Fibroblast of peridontal ligament (primary cell): ENCODE data around the gene NAPA.
"Not testable (repeated sequence)": the region's sequence is repeated elsewhere in the genome, so short reads cannot be mapped to it uniquely, and the experiment has no call there.

Source experiments
- DNase-seq: peaks from one replicate; pipeline ENCODE4 v3.0.0-alpha.2; 2010; ENCODE audit errors: extremely low read depth

NAPA gene

GRCh38 chr19:47486220-47486619 lies 28.6 kb downstream of the NAPA start:
- DNase-seq: not testable (repeated sequence)

GRCh38 chr19:47485210-47485609 lies 29.7 kb downstream of the NAPA start:
- no peak for DNase-seq

DNA sequence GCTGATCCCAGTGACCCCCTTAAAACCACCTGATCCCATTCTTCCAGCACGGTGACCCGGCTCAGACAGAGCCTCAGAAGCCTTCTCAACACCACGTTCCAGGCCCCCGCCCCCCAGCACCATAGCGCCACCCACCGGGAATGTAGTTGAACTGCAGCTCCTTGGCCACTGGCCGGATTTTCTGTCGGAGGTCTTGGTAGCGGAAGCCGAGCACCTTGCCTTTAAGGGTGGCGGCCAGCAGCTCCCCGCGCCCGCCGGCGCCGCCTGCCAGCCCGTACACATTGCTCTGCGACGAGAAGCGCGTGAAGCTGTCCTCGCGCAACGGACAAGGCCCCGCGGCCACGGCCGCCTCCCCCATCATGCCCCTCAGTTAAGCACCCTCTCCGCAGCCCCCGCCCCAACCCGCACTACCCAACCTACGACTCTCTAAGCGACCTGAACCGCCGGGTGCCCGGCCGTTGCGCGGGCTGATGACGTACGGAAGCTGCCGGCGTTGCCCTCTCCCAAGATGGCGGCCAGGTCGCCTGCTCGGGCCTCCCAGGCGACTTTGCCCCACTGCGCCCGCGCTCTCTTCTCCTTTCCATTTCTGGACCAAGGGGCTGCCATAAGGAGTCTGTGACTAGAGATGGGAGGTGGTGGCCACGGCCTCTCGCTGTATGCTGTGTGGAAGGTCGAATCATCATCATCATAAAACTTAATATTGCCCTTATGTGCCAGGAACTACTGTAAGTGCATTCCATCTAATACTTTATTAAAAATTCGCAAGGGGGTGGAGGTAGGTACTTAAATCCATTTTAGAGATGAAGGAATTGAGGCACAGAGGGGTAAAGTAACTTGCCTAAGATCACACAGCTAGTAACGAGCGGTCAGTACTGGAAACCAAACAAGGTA lies 30.8 kb downstream of the NAPA start, which contains the start of gene KPTN:
TSS of gene KPTN (minus strand) at position 420 of the 891 bp plus-strand sequence. CDS start at position 361, 59 bp downstream.
- peak; percentile 89 for DNase-seq

- no peak for DNase-seq
Measured at GRCh38 chr19:47483200-47483599, 31.7 kb downstream of the NAPA start.

- no peak for DNase-seq
Measured at GRCh38 chr19:47481460-47482052, 33.3 kb downstream of the NAPA start.

GRCh38 chr19:47480658-47481057 lies 34.2 kb downstream of the NAPA start:
- DNase-seq: no peak

GRCh38 chr19:47479701-47480503 lies 35.0 kb downstream of the NAPA start:
- no peak for DNase-seq

DNA sequence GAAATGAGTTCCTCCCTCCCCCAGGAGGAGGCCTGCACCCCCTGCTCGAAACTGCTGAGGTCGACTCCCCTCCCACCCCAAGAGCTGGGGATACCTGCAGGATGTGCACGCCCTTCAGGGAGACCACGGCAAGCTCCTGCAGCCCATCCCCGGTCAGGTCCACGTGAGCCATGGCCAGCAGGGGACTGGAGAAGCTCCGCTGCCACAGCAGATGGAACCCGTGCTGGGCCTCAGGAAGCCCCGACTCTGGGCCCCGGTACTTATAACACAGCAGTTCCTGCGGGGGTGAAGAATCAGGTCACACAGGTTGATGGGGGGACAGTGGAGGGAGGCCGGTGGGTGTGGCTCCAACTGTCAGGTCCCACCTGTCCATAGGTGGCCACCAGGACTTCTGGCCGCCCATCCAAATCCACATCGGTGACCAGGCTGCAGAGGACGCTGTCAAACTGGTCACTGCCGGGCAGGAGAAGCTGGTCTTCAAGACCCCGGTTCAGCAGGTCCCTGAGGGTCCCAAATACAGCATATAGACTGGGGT lies 38.4 kb downstream of the NAPA start:
- DNase-seq: no peak

DNA sequence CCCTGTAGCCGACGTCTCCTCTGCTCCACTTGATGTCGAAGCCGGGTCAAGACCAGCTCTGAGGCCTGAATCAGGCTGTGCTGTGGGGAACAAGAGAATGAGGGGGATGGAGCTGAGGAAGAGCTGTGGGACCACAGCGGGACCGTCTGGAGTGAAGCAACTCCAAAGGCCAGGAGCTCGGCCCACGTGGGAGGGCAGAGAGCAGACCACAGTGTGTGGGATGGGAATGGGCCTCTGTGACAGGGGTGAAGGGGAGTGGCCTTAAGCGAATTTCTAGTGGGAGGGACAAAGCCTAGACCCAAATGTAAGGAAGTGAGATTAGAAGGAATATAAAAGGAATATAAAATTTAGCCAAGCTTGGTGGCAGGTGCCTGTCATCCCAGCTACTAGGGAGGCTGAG lies 39.4 kb downstream of the NAPA start:
- no peak for DNase-seq

DNA sequence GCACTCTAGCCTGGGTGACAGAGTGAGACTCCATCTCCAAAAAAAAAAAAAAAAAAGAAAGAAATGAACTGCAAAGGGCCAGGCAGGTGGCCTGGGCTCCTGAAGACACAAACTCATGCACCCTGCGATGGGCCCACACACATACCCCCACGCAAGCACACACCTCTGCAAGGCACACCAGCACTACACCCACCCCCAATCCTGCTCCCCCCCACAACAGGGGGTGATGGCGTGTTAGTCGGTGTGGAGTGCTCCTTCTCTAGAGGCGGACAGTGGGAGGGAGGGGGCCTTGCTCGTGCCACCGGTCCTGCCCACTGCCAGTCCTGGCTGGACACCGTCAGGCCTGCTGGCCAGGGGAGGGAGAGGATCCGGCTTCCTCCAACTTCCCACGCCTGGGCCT lies 41.5 kb downstream of the NAPA start:
- DNase-seq: no peak

GRCh38 chr19:47471733-47472457 lies 43.0 kb downstream of the NAPA start, which contains the start of gene SLC8A2:
SLC8A2 (minus strand) TSS chr19:47471893; CDS start chr19:47466403, 5,490 bp downstream.
- DNase-seq: peak; percentile 68

DNA sequence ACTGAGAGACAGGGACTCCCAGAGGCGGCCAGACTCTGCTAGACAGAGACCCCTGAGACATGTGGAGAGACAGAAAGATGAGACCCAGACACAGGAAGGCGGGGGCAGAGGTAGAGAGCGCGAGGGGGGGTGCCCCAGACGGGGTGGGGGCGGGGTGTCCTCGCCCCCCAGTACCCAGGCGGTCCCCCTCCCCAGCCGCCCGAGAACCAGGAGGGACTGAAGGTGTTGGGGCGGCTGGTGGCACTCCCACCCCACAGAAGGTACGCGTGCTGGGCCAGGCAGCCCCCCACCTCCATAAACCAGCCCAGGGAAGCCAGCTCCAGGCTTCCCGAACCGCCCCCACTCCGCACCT lies 43.5 kb downstream of the NAPA start:
- DNase-seq: no peak

- DNase-seq: no peak
Measured at GRCh38 chr19:47470447-47471195, 44.2 kb downstream of the NAPA start.

GRCh38 chr19:47469719-47470118 lies 45.1 kb downstream of the NAPA start:
- no peak for DNase-seq

DNA sequence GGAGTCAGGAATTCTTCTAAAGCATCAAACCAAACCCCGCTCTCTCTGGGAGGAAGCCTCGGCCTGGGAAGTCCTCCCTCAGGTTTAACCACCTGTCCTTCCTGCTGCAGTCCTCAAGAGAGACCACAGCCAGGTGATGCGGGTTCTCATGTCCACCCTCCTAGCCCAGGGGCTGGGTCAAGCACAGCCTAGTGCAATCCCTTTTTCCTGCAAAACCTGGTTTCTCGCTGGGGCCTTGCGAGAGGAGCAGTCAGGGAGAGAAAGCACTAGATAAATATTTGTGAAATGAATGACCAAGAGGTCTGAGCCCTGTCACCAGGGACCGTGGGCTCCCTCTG lies 45.5 kb downstream of the NAPA start:
- no peak for DNase-seq

DNA sequence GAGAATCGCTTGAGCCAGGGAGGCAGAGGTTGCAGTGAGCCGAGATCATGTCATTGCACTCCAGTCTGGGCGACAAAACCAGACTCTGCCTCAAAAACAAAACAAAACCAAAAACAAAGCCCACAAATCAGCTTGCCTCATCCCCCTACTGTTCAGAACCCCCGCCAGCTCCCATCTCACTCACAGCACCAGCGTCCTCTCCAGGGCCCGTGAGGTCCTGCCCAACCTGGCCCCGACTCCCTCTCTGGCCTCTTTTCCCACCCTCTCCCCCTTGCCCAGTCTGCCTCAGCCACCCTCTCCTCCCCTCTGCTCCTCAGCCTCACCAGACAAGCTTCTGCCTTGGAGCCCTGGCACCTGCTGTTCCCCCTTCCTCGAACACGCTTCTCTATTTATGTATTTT lies 46.9 kb downstream of the NAPA start:
- DNase-seq: no peak

DNA sequence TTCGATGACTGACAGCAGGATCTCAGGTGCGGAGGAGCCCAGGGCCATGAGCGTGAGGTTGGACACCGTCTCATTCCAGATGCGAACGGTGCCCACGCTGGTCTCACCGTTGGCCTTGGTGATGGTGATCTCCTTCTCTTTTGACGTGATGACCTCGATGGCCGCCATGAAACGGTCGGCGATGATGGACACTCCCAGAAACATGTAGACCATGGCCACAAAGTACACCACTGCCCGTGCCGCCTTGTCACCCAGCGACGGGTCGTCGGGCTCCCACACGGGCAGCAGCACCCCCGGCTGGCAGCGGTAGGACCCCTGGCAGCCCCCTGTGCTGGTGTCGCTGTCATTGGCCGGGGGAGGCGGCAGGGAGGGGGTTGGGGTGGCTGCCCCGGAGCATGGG lies 48.9 kb downstream of the NAPA start:
- DNase-seq: no peak

GRCh38 chr19:47464675-47465419 lies 50.0 kb downstream of the NAPA start:
- DNase-seq: no peak

GRCh38 chr19:47461876-47462275 lies 53.0 kb downstream of the NAPA start:
- no peak for DNase-seq

DNA sequence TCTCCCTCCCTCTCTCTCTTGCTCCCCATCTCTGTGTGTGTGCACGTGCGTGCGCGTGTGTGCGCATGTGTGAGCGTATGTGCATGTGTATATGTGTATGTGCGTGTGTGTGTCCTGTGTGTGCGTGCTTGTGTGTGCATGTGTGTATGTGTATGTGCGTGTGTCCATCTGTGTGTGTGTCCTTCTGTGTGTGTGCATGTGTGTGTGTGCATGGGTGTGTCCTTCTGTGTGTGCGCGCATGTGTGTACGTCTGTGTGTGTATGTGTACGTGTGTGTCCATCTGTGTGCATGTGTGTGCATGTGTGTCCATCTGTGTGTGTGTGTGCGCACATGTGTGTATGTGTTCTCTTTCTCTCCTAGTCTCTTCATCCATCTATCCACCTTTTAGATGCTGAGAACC lies 55.4 kb downstream of the NAPA start:
- DNase-seq: no peak
